Middle frontal gyrus (tissue), 1 donor: Measurements from ENCODE around the gene FYTTD1.

Source experiments
- DNase-seq: peaks from one replicate; pipeline ENCODE4 v3.0.0-alpha.2; 2015; ENCODE audit warnings: low spot score; ENCODE audit errors: extremely low spot score

Gene FYTTD1

GRCh38 chr3:197833930-197834715, 84.4 kb downstream of the FYTTD1 start:
- no peak for DNase-seq

DNA sequence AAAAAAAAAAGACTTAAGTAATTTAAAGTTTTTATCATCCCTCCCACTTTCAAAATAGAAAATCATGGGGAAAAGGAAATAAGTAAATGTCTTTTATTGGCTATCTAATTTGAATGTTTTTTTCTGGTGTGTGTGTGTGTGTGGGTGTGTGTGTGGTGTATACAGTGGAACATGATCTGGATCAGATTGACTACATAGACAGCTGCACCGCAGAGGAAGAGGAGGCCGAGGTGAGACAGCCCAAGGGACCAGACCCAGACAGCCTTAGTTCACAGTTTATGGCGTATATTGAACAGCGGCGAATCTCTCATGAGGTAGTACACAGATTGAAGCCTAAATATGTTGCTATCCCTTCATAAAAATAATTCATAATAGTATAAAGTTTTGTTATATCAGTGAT, 85.8 kb downstream of the FYTTD1 start:
- no peak for DNase-seq

DNA sequence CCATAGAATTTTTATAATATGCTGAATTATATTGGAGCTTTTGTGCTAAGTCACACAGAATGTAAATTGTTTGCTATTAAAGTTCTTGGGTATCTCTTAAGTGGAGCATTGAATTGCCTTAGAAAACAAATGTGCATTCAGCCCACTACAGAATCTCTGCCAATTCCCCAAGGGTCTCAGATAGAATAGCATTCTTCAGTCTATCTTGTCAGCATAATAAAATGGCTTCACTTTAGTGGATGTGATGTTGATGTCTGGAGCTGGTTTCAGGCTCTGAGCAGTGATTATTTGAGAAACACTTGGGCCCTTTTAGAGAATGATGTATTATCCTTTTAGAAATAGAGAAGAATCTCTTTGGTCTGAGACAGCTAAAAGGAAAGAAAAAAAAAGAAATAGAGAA, 86.6 kb downstream of the FYTTD1 start:
- DNase-seq, result no peak
